ENCODE results near the gene PSEN1. TPM values are rescaled to one million over a fixed set of nuclear protein-coding genes. Genes with fewer than 3 reads are reported as not detected.

The PSEN1 gene
- total and polyA plus RNA-seq, 2 experiments from 2014 or later, result 14.6 to 35.7 TPM

GRCh38 chr14:73142216-73142615 lies 5.9 kb downstream of the PSEN1 start (continued):
- TF ChIP-seq ZNF462 (CRISPR knock-in tag; IDR thresholded peaks at IDR 0.05), result no peak
- TF ChIP-seq JUNB (IDR thresholded peaks at IDR 0.05; ENCODE audit: unreplicated experiment), result no peak

- H2AFZ ChIP-seq, result no peak overlapping the region
- Mint-ChIP-seq H3K27me3 (ENCODE audit: insufficient read depth, low read depth, poor library complexity) (peaks cover 1% of the 10 kb centered on the region), H3K9me3 (no peaks in the 10 kb centered on the region), H3K27ac (no peak overlapping the region), H3K4me3 (no peak overlapping the region), H3K4me1 (peaks cover 3% of the 10 kb centered on the region), H3K36me3 (ENCODE audit: low read depth) (0 out of 3 replicates have a peak, but pooled peaks cover 2% of the 10 kb centered on the region)
- H3K4me1 ChIP-seq (ENCODE audit: insufficient read depth), result no peaks in the 10 kb centered on the region
- no peaks in the 10 kb centered on the region for H3K36me3 ChIP-seq (ENCODE audit: insufficient read depth)
- peaks cover 30% of the 10 kb centered on the region for H4K20me1 ChIP-seq (replicated peaks; ENCODE audit: insufficient read depth)
- peak overlapping the region; percentile 15; the same call in 1 of the 2 replicates for H3K27ac ChIP-seq (ENCODE audit: low read depth)
- peaks cover 99% of the 10 kb centered on the region for H3K79me2 ChIP-seq (replicated peaks; ENCODE audit: insufficient read depth)
- no peak for TF ChIP-seq EZH2phosphoT487 (IDR thresholded peaks at IDR 0.05; ENCODE audit: unreplicated experiment)
- ATAC-seq, result peak; percentile 66
- H3K9me2 ChIP-seq (ENCODE audit: insufficient read depth), result no peaks in the 10 kb centered on the region
- H3K27me3 ChIP-seq (ENCODE audit: insufficient read depth), result no peaks in the 10 kb centered on the region
- H3F3A ChIP-seq (replicated peaks; ENCODE audit: low read depth), result no peaks in the 10 kb centered on the region
- DNase-seq (ENCODE audit: low spot score), result no peak
- H3K4me2 ChIP-seq, result no peak overlapping the region
- no peak overlapping the region for H3K4me3 ChIP-seq
These were observed 6.7 kb downstream of the PSEN1 start for GRCh38 chr14:73143003-73143402.

GRCh38 chr14:73143617-73144016 lies 7.3 kb downstream of the PSEN1 start:
- peaks cover 2% of the 10 kb centered on the region; the same call in 2 of the 3 replicates for H3K36me3 Mint-ChIP-seq (ENCODE audit: low read depth)
- peak overlapping the region; percentile 15; the same call in 1 of the 2 replicates for H3K27ac ChIP-seq (ENCODE audit: low read depth)
- H3K4me1 Mint-ChIP-seq, result peaks cover 3% of the 10 kb centered on the region
- DNase-seq (ENCODE audit: low spot score) (no peak), ATAC-seq (no peak)
- H2AFZ ChIP-seq, result no peak overlapping the region
- no peak overlapping the region; the same call in 2 of the 3 replicates for H3K4me3 Mint-ChIP-seq
- no peak overlapping the region for H3K4me3 ChIP-seq
- no peaks in the 10 kb centered on the region for H3K4me1 ChIP-seq (ENCODE audit: insufficient read depth)
- no peaks in the 10 kb centered on the region for H3K9me3 Mint-ChIP-seq
- H3K9me2 ChIP-seq (ENCODE audit: insufficient read depth), result no peaks in the 10 kb centered on the region
- peaks cover 30% of the 10 kb centered on the region for H4K20me1 ChIP-seq (replicated peaks; ENCODE audit: insufficient read depth)
- no peaks in the 10 kb centered on the region for H3K27me3 ChIP-seq (ENCODE audit: insufficient read depth)
- peaks cover 1% of the 10 kb centered on the region for H3K27me3 Mint-ChIP-seq (ENCODE audit: insufficient read depth, low read depth, poor library complexity)
- H3K79me2 ChIP-seq (replicated peaks; ENCODE audit: insufficient read depth), result peaks cover 95% of the 10 kb centered on the region
- no peak overlapping the region for H3K4me2 ChIP-seq
- no peak overlapping the region for H3K27ac Mint-ChIP-seq
- no peaks in the 10 kb centered on the region for H3K36me3 ChIP-seq (ENCODE audit: insufficient read depth)
- H3F3A ChIP-seq (replicated peaks; ENCODE audit: low read depth), result no peaks in the 10 kb centered on the region
- TF ChIP-seq ZNF462 (CRISPR knock-in tag; IDR thresholded peaks at IDR 0.05), result no peak
- no peak for TF ChIP-seq NANOG (IDR thresholded peaks at IDR 0.05; ENCODE audit: borderline replicate concordance)
- no peak for TF ChIP-seq EZH2phosphoT487 (IDR thresholded peaks at IDR 0.05; ENCODE audit: unreplicated experiment)
- TF ChIP-seq JUNB (IDR thresholded peaks at IDR 0.05; ENCODE audit: unreplicated experiment), result no peak
